ENCODE data around the gene PRXL2B. TPM values are rescaled to one million over a fixed set of nuclear protein-coding genes. Genes with fewer than 3 reads are reported as not detected.
A peak's percentile ranks its signal among the peaks of the same experiment; 100 is the strongest.

Gene PRXL2B
- total RNA-seq, 4 donors from 2014 or later: 8.2 to 33.9 (median 11.3) TPM

- peaks cover 0 to 20% (median 0%) of the 10 kb centered on the region in 3 donors for H3K36me3 ChIP-seq
- peak overlapping the region in 2 of 4 donors; percentile 29 to 33 for H3K4me3 ChIP-seq
- DNase-seq: no peak
- H3K9me3 ChIP-seq: no peaks in the 10 kb centered on the region
- H3K4me1 ChIP-seq: peaks cover 8 to 42% (median 9%) of the 10 kb centered on the region in 3 donors
- WGBS, 2 donors: 20 to 60% methylated on average over 2 to 3 of the region's 15 CpGs
- no peak overlapping the region for H3K27ac ChIP-seq
- TF ChIP-seq CTCF (IDR thresholded peaks at IDR 0.05) (no peak), POLR2A (IDR thresholded peaks at IDR 0.05) (no peak)
- H3K27me3 ChIP-seq: peaks cover 0 to 26% (median 0%) of the 10 kb centered on the region in 4 donors
- intact Hi-C loops (cut with DNase I): no loop called here
Measured at GRCh38 chr1:2592672-2593071, 6.1 kb downstream of the PRXL2B start.

DNA sequence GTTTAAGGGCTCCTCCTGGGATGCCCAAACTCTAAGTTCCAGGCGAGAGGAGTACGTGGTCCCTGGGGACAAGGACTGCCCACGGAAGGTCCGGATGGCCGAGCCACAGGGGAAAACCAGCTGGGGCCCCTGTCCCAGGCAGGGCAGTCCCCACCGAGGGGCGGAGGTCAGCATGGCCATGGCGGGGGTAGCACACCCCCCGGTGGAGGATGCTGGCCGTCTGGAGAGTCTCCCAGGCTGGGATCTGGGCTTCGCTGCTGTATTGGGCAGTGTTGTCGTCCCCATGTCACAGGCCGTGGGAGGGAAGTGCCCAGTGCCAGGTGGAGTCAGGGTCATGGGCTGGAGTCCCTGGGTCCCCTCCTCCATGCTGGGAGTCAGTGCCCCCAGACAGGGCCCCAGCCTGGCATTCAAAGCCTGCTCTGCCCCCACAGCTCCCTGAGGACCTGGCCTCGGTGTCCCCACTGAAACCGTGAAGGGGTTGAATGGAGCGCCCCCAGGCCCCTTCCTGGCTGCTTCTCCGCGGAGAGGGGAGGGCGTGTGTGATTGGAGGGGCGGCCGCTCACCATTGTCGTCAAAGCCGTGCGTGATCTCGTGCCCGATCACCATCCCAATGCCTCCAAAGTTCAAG, 6.8 kb downstream of the PRXL2B start:
- peak overlapping the region in 2 of 4 donors; percentile 24 to 52 for H3K4me3 ChIP-seq
- WGBS, 2 donors: 53 to 67% methylated on average over 3 of the region's 26 CpGs
- DNase-seq: no peak

DNA sequence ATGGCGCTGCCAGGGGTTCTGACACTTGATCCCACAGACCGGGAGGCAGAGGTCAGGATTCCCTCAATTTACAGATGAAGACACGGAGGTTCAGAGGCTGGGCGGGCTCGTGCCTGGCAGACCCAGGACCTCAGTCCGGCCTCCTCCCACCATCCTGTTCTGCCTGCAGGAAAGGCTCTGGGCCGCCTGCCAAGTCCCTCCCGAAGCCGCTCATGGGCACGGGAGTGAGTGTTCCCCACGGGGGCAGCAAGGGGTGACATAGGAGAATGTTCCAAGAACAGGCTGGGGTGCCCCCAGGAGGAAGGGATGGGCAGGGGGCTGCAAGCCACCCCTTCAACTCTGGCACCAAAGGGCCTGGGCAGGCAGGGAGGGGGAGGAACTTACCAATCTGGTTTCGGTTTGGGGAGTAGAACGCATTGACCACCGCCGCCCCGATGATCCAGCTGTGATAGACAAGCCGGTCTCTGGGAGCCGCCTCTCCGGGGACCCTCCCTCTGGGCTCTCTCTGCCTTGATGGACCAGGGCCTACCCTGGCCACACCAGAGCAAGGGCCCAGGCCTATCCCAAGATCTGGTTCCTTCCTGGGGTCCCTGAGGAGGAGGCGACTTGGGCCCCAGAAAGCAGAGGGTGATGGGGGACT, 7.5 kb downstream of the PRXL2B start:
- Histone ChIP-seq H3K27ac (no peak overlapping the region), H3K27me3 (peaks cover 0 to 26% (median 0%) of the 10 kb centered on the region in 4 donors), H3K4me1 (peaks cover 0 to 28% (median 7%) of the 10 kb centered on the region in 3 donors), H3K4me3 (peak overlapping the region in 3 of 4 donors; percentile 24 to 52 (median 34)), H3K9me3 (no peaks in the 10 kb centered on the region), H3K36me3 (peaks cover 0 to 13% (median 0%) of the 10 kb centered on the region in 3 donors)
- DNase-seq: no peak
- WGBS, 2 donors: 33 to 40% methylated on average over 5 to 10 of the region's 20 CpGs
- intact Hi-C loops (cut with DNase I): no loop called here
- TF ChIP-seq POLR2A (IDR thresholded peaks at IDR 0.05) (no peak), CTCF (IDR thresholded peaks at IDR 0.05) (no peak)

More for the DNA sequence above, 6.8 kb downstream of the PRXL2B start:
- Histone ChIP-seq H3K36me3 (peaks cover 0 to 20% (median 0%) of the 10 kb centered on the region in 3 donors), H3K4me1 (peaks cover 3 to 35% (median 7%) of the 10 kb centered on the region in 3 donors), H3K27ac (no peak overlapping the region), H3K27me3 (peaks cover 0 to 26% (median 0%) of the 10 kb centered on the region in 4 donors), H3K9me3 (no peaks in the 10 kb centered on the region)
- no peak for TF ChIP-seq CTCF (IDR thresholded peaks at IDR 0.05)
- TF ChIP-seq POLR2A (IDR thresholded peaks at IDR 0.05): no peak
- intact Hi-C loops (cut with DNase I): no loop called here

DNA sequence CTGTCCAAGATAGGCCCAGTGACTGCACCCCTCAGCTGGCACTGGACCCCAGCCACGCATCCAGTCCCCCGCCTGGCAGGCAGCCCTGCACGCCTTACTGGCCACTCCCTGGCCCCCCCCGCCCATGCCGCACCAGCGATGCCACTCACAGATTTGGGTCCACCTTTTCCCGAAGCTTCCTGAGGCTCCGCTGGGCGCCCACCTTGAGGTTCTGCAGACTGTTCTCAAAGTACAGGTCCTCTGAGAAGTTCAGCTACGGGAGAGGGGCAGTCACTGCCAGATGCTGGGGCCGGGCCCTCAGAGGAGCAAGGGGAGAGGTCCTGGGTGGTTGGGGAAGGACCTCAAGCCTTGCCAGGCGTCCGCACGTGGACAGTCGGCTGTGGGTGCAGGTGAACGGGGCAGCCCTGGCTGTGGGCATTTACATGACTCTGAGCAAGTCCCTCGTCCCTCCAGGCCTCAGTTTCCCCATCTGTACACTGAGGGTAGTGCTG, 8.1 kb downstream of the PRXL2B start:
- no peak for DNase-seq
- no peak for TF ChIP-seq CTCF (IDR thresholded peaks at IDR 0.05)
- TF ChIP-seq POLR2A (IDR thresholded peaks at IDR 0.05): no peak
- H3K4me3 ChIP-seq: no peak overlapping the region

More for the DNA sequence above, 8.1 kb downstream of the PRXL2B start:
- 60 to 85% methylated on average over 1 to 4 of the region's 17 CpGs for WGBS, 2 donors
- Histone ChIP-seq H3K4me1 (peaks cover 0 to 28% (median 7%) of the 10 kb centered on the region in 3 donors), H3K27me3 (peaks cover 0 to 26% (median 0%) of the 10 kb centered on the region in 4 donors), H3K27ac (no peak overlapping the region), H3K9me3 (no peaks in the 10 kb centered on the region), H3K36me3 (peaks cover 0 to 7% (median 0%) of the 10 kb centered on the region in 3 donors)
- intact Hi-C loops (cut with DNase I): no loop called here
